NCI-H748 (cell line): ENCODE data around the gene CNOT1.
"Not testable (repeated sequence)": the region's sequence is repeated elsewhere in the genome, so short reads cannot be mapped to it uniquely, and the experiment has no call there.

Experiments
- DNase-seq: peaks from one replicate; lab custom pipeline; 2025; ENCODE audit not compliant: unreplicated experiment; lab: John Stamatoyannopoulos, UW

Gene CNOT1

DNA sequence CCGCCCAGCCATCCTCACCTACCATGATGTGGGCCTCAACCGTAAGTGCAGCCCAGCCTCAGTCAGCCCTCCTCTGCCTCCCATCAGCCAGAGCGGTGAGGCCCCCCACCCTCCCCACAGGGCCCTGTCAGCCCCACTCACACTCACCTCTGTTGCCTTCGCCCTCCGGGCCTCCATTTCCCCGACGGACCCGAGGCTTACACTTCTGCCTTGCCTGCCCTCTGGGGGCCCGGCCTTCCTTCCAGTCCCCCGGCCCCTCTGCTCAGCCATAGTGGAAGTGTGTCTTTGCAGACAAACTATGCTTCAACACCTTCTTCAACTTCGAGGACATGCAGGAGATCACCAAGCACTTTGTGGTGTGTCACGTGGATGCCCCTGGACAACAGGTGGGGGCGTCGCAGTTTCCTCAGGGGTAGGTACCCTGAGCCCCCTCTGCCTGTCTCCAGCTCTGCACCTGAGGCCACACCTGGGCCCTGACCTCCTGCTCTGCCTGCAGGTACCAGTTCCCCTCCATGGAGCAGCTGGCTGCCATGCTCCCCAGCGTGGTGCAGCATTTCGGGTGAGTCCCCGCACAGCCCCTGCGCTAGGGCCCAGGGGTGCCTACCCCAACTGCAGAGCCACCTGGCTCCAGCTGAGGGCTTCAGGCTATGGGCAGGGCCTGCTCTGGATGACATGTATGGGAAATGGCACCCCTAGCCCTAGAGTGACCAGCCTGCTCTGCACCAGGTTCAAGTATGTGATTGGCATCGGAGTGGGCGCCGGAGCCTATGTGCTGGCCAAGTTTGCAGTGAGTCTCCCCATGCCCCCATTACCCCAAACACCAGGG is 125.5 kb downstream of the CNOT1 start:
- no peak for DNase-seq

DNA sequence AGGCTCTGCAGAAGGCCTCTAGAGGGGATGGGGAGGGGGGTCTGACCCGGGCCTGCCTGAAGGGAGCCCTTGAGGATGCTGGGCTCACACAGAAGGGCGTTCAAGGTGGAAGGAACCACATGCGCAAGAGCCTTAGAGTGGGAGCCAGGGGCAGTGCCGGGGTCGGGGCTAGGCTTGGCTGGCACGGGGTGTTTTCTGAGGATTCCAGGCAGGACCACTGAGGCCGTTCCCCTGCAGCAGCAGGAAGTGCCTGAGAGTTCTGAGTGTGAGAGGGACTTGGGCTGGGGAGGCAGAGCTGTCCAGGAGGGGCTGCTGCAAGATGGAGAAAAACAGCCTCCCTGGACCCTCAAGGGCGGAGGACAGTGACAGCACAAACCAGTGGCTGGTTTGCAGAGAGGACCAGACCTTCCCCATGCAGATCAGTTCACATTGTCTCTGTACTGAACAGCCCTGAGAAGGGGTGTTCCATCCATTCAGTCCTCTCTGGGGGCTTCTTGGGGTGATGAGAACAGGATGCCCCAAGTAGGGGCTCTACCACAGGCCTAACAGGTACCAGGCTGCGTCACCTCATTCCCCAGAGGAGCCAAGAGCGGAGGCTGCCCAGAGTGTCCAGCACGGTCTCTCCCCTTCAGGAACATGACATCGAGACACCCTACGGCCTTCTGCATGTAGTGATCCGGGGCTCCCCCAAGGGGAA is 126.3 kb downstream of the CNOT1 start:
- DNase-seq: no peak

DNA sequence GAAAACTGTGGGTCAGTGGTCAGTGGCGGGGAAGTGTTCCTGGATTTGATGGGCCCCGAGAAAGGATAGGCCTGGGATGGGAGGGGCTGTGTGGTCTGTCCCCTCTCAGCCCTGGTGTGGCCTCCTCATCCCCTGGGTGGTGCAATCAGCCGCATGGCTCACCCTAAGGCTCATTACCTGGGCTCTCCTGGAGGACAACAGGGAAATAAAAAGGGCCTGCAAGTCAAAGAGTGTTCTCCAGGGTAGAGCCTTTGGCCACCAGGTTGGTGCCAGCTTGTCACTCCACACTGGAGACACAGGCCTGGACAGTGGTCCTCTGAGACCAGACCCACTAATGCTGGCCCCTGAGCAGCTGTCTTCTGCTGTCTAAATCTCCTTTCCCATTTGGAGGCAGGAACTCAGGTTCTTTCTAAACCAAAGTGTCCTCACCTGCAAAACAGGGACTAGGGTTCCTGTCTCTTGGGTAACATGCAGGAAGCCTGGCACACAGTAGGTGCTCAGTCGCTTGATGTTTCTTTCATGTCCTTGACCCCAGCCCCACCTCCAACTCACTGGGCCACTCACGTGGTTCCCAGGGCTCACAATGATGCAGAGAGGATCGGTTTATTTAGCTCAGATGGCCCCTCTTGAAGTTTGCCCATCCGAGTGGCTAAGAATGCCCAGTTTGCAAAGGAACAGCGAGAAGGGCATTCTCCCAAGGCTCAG is 127.3 kb downstream of the CNOT1 start:
- no peak for DNase-seq

DNA sequence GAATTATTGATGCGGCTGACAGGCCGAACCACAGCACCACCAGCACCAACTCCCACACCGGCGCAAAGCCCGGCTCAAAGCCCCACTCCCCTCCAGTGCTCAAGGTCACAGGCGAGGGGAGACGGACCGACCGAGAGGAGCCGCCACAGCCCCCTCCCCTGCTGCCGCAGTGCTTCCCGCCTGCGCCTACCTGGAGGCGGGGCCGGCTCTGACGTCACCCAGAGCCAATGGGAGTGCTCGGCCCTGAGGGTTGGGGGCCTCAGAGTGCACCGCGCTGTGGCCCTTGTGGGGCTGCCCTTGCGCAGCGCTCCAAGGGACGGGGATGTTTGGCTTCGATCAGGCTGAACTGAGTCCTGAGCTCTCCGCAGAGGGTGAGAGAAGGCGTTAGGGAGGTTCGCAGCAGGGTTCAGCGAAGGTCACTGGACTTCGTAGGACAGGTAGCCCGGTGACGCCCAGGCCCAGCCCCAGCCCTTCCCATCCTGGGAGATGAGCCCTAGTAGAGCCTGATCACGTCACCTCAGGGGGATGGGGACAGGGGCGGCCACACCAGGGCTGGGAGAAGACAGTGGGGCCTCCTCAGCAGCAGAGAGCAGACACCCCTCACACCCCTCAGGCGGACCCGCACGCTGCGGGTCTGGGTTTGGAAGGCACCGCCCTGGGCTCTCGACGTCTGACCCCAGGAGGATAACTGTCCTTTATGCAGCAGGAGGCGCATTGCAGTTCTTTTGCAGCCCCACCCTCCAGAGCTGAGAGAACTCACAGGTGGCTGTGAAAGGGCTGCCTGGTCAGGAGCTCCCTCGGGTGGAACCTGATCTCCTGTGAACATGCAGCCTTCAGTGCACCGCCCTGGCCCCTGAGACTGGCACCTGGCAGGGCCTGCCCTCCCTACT is 128.1 kb downstream of the CNOT1 start:
- DNase-seq: peak; percentile 79

DNA sequence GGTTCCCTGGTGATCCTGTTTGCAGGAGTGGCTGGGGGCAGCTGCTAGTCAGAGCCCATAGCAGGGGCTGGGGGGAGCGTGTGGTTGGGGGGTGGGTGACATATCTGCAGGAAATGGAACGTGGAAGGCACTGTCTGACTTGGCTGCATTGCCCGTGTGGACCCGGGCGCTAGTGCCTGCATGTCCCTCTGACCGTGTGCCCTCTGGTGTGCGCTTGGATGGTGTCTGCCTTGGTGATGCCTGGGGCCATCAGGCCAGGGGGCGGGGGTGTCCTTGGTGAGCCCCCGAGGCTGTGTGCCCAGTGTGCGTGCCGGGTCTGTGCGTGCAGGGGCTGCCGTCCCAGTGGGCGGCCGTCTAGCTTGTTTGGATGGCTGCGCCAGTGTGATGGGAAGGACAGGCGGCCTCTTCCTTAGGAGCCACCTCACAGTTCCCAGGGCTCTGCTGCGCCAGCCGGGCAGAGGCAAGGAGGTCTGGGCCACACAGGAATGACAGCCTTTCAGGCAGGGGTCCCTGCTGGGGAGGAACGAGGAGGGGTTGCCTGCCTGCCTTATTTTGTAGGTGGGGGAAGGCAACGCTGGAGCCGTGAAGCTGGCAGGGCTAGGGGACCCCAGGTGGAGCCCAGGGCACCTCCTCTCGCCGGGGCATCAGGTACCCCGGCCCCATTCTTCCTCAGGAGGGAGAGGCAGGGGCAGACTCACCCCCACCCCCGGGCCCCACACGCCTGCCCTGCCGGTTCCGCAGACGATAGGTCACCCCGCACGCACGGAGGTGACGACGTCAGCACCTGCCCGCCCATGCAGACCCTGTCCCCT is 129.0 kb downstream of the CNOT1 start:
- peak; percentile 67 for DNase-seq

DNA sequence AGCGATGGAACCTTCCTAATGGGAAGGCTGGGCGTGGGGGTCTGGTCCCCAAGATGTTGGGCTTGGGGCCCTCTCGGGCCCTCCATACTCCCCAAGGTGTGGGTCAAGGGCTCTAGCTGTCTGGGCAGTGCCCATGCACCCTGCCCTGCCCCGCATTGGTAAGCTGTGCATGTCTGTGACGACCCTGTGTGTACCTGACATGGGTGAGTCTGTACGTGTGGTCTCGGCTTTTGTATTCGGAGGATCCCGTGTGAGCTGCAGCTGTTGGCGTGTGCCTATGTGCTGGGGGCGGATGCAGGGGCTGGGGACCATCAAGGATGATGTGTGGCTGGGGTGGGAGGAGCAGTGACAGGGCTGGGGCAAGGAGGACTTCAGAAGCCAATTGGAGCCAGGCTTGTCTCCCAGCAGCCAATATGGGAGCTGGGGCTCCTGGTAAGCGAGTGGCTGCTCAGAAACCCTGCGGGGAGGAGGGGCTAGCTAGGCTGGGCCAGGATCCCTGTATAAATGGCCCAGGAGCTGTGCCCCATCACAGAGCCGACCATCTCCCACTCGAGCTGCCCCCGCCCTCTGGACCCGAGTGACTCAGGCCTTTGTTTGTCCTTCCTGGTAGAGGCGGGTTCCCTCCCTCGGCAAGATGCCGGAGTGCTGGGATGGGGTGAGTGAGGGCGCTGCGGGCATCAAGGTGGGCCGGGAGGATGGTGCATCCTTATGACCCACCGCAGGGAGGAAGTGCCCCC is 129.8 kb downstream of the CNOT1 start, which contains the start of gene NDRG4:
NDRG4 (plus strand) TSS at position 529 of the 737 bp plus-strand sequence; CDS start at position 635, 106 bp downstream.
- DNase-seq: peak; percentile 95

DNA sequence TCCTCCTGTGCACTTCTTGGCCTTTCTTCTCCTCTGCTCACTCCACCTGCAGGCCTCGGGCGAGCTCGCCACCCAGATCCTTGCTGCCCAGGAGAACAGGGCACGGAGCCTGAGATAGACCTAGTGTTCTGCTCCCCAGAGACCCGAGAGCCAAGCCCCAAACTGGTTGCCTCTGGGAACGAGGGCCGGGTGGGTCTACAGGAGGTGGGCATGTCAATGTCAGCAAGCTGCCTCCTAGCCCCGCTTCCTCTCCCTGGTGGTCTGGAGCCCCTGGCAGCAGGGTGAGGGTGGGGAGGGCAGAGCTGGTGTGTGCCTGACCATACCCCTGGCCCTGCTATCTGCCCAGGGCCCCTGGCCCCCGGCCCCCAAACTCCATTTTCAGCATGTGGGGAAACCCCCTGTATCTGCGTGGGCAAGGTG is 130.5 kb downstream of the CNOT1 start:
- DNase-seq: no peak

DNA sequence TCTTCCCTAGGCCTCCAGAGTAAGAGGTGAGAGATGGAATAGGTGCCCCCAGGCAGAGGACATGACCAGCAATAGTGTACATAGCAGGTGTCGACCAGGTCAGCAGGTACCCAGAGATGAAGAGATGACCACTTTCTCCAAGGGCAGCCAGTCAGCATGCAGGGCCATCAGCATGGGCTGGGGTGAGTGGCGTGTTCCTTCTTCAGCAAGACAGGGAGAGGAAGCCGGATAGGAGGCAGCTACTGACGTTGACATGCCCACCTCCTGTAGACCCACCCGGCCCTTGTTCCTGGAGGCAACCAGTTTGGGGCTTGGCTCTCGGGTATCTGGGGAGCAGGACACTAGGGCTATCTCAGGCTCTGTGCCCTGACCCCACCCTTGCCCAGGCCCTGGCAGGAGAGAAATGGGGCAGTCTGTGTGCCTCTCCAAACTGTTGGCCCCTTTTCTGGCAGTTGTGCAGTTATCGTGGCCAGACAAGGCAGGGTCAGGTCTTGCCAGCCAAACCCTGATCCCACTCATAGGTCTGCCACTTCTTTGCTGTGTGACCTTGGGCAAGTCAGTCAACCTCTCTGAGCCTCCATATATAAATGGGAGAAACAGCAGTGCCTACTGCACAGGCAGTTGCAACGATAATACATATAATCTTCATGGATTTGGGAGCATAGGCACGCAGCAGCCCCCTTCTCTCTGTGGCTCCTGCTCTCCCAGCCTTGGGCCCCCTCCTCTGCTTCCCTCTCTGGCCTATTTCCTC is 131.1 kb downstream of the CNOT1 start:
- DNase-seq: no peak

DNA sequence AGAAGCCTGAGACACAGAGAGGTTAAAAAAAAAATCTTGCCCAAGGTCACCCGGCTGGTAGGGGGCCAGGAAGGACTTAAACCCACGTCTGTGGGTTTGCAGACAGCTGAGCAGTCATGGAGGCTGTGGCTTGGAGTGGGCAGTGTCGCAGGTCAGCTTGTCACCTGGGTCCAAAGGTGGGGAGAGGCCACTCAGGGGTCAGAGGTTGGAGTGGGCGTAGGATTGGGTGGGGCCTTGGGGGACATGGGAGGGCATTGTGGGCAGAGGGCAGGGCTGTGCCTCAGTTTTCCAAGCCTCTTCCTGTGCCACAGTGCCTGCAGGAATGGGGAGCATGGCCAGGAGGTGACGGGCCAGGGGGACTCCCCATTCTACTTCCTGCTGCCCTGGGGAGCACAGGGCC is 131.7 kb downstream of the CNOT1 start:
- no peak for DNase-seq

DNA sequence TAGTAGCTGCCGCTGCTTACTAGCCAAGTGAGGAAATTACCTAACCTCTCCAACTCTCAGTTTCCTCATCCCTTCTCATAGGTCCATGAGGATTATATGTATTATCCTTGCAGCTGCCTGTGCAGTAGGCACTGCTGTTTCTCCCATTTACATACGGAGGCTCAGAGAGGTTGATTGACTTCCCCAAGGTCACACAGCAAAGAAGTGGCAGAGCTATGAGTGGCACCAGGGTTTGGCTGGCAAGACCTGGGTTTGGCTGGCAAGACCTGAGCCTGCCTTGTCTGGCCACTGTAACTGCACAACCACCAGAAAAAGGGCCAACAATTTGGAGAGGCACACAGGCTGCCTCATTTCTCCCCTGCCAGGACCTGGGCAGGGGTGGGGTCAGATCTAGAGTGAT is 132.2 kb downstream of the CNOT1 start:
- DNase-seq: no peak

DNA sequence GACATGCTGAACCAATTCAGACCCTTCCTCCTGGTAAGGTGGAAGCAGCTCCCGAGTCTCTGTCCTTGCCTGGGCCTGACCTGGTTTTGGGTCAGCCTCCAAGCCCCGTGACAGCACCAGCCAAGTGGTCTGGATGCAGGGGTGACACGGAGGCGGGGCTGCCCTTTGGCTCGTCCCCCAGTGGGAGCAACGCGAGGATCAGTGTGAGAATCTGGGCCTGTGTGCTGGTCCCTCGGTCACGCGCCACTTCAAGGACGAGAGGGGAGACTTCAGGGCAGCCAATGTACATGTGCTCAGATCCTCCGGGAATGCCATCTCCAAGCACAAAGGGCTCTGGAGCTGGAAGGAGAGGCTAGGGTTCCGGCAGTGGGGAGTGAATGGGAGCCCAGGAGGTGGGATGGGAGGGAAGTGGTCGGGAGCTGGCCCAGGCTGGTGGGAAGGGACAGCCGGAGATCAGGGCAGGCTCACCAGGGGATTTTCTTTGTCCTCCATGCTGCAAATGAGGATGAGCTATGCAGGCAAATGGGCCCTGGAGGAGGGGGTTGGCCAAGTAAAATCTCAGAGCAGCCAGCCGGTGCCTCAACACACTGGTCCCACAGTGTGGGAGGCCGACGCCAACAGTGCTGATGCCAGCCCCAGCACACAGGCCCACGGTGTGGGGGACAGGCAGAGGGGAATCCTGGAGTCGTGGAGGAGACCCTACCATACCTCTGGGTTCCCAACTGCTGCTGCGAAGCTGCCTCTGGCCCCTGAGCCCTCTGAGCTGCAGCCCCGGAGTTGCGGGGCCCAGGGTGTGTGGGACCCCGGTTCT is 133.9 kb downstream of the CNOT1 start:
- DNase-seq: no peak

DNA sequence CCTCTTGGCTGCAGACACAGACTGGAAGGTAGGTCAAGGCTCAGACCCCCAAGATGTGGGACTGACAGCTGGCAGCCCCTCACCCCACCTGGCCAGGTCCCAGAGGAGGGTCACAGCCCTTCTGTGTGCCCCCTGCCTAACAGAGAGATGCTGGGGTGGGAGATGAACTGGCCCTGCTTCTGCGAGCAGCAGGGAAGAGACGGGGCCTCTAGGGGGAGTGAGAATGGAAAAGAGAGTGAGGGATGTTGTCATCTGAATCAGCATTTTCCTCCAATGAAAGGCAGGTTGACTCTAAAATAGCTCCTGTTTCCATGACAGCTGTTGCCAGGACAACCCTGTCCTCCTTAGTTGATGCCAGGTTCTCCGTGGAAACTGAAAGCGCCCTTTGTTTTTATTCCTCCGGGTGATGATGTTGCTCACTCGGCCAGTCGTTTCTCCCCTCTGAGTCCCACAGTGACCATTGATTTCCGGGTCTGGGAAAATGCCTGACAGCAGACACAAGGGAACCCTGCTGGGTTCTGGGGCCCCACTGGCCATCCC is 134.6 kb downstream of the CNOT1 start:
- peak; percentile 97 for DNase-seq

DNA sequence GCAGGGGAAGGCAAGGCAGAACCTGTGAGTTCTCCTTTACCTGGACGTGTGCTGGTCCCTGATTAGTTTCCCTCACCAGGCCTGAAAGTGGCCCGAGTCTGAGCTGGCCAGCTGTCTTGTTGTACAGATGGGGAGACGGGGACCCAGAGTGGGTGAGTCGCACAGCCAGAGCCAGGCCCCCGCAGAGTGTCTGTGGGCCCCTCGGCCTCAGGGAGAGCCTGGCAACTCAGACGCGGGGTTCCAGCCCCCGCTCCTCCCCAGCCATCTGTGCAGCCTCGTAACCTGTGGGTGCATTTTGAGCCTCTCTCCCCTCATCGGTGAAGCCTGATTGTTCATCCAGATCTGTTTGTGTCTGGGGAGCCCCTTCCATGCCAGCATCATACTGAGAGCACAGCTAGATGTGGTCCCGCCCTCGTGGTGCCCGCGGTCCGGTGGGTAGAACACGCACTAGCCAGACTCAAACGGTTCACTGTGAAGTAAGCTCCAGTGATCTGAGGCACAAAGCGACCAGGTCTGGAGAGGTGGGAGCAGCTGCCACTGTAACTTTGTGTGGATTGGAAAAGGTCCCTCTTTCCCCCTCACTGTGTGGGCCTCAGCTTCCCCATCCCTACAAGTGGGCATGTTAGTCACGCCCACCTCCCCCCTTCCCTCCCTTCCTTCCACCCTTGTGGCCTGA is 135.7 kb downstream of the CNOT1 start:
- no peak for DNase-seq

DNA sequence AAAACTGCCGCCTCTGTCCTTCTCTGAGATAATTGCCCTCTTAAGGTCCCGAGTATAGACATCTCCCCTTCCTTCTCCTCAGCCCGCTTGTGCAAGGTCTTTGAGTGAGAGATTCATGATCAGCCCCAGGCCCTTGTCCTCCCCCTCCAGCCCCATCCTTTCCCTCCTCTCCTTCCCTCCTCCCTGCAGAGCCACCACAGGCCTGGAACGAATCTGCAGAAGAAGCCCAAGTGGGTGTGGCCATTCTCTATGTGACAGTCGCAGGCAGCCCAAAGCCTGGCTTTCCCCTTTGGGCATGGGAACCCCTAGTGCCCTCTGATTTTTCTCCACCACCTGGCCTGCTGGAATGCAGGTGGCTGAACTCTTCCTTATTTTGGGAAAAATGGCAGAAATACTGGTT is 136.9 kb downstream of the CNOT1 start:
- DNase-seq: peak; percentile 23

DNA sequence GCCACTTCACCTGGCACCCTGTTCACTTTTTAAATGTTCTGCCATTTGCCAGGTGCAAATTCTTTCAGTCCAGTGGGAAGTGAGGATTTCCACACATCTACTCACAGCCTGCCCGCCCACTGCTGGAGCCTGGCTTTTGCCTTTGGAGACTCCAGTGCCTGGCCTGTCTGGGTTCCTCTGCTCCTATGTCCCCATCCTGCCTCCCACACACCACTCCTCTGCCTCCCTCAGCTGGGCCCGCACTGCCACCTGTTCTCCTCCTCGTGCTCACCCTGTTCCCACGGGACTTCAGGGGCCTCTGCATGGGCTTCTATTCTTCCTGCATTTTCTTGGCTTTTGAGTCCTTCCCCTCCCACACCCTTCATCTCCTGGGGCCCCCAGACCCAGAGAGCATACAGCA is 137.6 kb downstream of the CNOT1 start:
- no peak for DNase-seq

DNA sequence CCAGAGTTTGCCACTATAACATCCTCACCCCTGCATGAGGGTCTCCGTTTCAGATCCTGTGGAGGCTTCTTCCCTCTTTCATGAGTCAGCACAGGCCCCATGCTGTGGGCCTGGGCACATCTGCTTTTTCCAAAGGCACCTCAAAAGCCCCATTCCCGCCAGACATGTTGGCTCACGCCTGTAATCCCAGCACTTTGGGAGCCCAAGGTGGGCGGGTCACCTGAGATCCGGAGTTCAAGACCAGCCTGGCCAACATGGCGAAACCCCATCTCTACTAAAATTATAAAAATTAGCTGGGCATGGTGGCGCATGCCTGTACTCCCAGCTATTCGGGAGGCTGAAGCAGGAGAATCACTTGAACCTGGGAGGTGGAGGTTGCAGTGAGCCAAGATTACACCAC is 139.1 kb downstream of the CNOT1 start:
- not testable (repeated sequence) for DNase-seq

DNA sequence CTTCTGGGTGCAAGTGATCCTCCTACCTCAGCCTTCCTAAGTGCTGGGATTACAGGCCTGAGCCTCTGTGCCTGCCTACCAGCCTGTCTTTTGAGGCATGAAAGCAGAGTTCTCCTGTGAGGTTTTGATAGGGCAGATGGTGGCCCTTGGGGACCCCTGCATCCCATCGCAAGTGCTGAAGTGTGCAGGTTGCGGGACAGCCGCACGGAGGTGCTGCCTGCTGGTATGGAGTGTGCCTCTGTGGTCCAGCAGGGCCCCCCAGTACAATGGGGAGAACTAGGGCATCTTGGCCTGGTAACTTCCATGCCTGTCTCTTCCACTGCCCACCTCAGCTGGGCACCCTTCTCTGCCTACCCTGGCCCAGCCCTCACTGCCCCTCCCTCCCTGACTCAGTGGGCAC is 139.6 kb downstream of the CNOT1 start:
- no peak for DNase-seq
